NOMO-1 treated with dmso at 0.1 percent for 144 hours (cell line): Measurements from ENCODE around the gene ACACA.

Experiments
- DNase-seq: peaks from one replicate; lab custom pipeline; 2025; ENCODE audit not compliant: unreplicated experiment; lab: John Stamatoyannopoulos, UW

The ACACA gene

DNA sequence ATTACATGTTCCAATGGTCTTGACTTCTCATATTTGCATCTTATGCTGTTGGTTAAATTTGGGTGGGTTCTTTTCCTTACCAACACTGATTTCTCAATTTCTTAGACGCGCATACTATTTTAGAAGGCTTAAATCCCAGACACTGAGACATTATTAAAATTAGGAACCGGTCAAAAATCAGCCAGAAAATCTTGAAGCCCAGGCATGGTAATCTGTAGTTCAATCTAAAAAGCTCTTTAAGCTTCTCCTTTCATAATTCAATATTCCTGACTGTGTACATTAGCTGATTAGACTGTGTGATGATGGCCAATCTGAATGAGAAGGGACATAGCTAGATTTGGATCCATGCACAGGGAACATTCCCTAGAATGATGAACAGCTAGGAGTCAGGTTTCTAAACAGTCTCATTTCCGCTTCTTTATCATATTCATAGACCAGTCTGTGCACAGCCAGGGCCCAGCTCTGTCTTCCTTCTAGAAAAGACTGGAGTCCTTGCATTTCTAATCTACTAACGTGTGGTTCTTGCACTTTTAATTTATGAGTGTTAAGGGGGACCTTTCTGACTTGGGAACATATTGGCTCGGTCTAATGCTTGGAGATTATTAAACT is 268.6 kb downstream of the ACACA start:
- DNase-seq: no peak

DNA sequence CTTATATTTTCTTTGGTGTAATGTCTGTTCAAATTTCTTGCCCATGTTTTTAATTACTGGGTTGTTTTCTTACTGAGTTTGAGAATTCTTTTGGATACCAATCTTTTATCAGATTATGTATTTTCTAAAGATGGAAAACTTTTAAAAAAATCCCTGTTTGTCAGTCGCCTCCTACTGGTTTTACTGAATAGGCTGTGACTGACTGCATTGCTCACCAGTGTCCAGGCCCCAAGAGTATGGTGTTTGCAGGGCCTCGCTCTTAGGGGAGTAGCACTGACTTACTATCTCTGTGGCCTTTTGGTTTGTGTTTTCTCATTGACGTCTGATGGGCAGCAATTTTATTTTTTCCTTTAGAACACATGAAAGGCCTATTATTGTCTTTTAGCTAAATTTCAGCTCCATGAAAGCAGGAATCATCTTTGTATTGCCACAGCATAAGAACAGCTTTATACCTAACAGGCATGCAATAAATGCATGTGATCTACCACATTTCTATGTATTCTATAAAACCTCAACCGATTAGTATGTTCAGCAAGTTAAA is 269.5 kb downstream of the ACACA start:
- DNase-seq: no peak

DNA sequence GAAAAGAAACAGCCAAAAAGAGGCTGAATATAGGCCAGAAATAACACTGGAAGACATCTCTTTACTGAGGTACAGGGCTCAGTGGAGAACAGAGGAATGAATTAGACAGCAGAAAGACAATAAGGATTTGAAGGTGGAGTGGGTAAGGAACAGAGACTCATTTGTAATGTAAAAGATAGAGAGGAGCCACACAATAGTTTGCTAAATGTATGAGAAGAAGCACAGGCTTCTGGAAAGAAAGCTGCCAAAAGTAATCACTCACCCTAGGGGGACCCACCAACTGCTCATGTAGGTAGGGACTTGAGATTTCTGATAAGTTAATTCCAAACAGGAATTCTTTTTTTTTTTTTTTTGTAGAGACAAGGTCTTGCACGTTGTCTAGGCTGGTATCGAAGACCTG is 271.1 kb downstream of the ACACA start:
- no peak for DNase-seq

DNA sequence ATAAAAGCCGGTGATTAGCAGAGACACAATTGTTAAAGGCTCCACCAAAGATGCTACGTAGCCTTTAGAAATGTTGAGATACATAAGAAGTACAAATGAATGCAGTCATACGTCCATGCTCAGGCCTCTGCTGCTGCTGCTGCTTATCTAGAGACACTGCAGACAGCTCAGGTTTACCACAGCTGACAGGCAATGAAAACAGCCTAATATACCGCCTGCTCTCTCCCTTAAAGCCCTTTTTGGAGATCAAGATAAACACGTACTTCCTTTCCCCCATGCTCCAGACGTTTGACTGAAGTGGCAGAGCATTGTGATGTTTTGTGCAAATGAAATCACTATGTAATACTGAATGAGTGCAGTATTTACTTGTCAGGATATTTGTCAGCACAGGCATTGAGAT is 272.6 kb downstream of the ACACA start:
- no peak for DNase-seq

DNA sequence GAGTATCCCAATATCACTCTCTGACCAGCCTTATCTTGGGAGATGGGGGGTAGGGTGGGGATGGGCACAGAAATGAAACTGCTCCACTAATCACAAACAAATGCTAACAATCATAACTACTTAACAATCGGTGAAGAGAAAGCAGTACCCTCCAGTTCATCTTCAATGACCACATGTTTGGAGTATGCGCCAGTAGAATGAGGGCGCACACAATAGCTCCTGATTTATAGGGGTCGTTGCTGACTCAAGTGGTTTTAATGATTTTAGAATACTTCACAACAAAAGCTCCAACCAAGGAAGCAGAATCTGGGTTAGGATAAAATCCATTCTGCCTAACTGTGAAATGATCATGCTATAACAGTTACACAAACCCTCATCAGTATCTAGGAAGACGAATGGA is 273.5 kb downstream of the ACACA start:
- no peak for DNase-seq

DNA sequence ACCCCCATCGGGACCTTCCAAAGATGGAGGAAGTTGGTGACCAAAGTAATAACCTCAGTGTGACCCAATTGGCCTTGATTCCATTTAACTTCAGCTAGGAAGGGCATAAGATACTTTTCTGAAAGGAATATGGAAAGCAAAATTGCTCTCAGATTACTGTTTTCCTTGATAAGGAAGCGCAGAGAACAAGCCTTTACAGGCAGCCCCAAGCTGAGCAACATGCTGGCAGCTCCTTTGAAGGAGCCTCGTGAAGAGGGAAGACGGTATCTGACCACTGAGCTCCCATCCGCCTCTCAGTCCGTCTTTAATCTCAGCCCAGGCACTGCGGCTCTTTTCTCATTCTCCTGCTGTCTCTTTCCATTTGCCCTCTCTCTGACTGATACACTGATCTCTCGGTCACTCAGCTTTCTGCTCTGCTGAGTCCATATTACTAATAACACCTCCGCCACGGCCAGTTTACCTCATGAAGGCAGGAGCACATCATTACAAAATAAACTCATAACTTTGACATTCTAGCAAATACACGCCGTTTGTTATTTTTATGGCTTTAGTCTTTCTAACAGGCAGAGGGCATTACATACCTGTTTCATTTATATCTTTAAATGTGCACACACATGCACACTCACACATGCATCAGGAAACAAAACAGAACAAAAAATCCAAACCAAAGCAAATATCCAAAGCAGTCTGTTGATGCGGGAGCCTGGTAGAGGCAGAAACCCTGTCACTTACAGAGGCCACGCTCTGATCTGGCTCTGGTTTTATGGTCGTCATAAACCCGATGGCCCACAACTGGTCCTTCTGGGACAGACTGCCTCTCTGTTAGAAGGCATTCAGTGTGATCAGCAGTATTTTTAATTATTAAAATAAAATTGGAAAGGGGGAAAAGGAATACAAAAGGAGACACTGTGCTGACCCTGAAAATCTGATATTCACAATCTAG is 274.7 kb downstream of the ACACA start:
- no peak for DNase-seq

DNA sequence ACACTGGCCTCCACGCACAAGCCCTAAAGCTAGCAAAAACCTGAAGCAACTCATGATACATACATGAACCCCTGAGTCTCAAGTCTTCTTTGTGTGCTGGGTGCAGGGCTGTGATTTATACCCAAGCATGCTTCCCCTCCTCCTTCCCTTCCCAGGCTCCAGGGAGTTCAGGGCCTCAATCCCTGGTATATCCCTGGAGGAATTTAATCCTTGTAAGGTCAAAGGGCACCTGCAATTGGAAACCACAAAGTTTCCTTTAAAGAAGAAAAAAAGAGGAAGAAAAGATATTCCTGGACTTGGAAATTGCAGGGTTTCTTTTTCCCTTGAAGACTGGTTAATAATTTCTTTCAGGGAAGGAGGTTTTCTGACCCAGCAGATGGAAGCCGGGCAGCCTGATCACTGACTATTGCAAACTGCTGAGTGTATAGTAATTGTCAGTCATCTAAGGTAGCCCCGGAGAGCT is 275.6 kb downstream of the ACACA start:
- DNase-seq: no peak

DNA sequence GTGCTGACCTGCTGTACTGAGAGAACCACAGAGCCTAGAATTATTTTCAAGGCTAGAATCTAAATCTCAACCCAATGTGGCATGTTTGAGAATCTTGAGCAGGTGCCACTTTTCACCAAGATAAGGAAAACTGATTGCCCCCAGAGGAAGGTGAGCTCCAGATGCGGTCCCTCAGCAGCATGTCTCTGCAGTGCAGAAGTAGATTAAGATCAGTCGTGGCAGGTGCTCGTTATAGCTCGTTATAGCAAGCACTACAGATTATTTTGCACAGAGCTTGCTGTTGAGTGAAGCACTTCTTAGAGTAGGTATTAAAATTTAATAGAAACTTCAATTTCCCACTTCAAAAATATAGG is 281.8 kb downstream of the ACACA start:
- DNase-seq: no peak

DNA sequence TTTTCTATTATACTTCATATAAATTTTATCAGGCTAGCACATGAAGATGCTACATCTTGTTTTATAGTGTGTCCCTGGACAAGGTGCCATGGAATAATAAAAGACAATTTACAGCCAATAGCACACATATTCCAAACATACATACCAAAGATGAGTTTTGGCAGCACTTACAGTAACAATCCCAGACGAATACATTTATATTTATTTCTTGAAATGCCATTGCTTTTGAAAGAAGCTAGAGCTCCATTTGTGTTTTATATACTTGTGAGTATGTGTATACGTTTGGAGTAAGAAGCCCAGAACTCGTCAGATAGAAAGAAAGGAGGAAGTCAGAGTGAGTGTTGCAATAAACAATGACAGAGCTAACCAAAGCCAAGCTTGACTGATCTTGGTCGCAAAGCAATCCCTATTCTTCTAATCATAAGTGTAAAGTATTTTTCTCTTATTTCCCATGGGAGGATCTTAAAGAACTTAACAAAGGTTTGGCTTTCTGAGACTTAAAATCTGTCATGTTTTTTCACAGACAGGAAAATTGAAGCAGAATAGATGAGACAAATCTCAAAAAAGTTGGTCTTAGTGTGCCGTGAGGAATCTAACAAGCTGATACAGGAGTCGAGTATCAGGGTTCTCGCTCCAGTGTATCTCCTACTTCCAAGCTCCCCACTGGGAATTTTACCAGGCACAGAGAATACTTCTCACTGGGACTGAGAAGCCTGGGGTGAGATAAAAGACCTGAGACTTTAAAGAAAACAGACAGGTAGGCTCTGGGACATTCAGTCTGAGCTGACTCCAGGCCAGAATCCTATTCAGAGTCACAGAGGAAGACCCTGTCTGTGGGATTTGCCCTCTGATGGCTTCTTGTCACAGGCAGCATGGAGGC is 282.5 kb downstream of the ACACA start:
- DNase-seq: peak; percentile 44

DNA sequence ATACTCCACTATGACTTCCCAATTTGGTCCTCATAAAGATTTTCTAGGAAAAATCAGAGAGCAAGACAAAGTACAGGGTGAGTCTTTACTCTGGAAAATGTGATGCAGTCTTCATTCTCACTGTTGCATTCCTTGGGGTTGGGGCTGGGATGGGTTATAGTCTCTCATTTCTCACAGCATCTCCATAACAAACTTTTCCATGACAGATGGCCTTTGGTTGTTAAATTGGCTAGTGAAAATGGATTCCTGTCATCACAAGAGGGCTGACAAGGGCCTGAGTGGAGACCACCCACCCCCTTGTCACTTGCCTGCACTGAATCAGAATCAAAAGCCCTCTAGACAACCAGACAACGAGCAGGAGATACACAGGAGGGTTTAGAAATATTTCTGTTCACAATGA is 283.2 kb downstream of the ACACA start:
- no peak for DNase-seq

DNA sequence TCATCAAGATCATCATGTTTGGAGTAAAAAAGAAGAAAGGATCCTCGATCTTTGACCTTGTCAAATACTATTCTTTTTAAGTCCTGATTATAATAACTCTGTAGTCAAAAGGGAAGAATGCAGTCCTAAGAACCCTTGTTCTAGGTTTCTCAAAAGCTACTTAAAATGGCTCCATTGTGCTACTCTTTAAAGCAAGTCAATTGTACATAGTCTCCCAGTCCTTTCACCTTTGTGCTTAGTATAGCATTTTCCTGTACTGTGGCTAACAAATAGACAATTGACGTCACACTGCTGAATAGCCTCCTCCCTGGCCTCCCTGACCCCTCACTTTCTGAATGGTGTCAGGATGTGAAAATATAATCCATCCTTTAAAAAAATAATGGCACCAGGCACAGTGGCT is 285.0 kb downstream of the ACACA start:
- DNase-seq: no peak

DNA sequence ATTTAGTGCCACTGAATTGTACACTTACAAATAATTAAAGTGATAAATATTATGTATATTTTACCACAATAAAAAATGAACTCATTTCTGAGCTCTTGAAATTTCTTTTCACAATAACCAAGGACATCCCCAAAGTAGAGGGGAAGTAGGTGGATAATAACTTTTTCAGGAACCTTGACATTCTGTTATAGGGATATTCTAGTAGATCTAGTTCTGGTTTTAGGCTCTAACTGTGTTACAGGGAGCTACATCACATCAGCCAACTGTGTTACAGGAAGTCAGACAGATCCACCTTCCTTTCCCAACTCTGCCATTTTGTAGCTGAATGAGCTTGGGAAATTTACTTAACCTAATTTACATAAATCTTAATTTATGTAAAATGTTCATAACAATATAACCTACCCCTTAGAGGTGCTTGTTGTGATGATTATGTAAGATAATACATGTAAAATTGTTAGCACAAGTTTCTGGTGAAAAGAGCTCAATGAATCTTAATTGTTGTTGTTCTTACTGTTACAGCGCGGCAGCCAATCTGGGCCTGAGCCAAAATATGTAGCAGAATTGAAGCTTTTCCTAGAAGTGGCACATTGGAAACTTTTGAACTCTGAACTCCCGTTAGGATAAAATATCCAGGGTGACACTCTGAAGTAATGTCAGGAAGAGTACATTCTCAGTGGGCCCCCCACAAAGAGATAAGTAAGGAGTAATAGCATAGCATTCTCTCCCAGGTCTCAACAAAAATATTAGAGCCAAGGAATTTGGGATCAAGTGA is 288.1 kb downstream of the ACACA start:
- DNase-seq: no peak

DNA sequence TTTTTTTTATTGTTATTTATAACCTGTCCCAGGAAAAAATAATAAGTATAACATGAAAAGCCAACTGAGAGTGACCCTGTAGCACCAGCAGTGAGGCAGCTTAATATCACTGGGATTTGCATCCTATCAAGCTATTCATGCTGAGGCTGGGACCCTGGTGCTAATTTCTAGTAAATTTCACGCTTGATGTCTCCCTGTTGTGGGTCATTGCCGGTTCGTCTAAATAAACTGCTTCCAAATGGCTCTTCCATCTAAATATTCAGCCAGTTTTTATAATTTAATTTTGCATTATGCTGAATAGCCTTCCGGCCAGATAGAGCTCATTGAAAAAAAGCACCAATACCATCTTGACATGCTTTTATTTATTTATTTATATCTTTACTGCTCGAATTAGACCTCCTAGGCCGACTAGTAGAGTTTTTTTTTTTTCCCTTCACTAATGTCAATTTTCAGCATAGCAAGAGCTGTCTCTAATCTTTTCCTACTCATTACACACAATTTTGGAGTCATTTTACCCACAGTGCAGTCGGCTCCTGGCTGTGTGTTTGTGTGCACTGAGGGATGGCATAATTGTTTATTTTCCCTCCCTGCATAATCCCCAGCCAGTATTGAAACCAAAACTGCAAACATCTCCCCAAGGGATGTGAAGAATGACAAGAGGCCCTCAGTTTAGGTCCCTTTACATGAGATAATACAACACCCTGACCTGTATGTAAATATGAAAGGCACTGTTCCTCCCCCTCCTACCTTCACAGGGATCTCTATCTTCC is 289.1 kb downstream of the ACACA start:
- DNase-seq: no peak

DNA sequence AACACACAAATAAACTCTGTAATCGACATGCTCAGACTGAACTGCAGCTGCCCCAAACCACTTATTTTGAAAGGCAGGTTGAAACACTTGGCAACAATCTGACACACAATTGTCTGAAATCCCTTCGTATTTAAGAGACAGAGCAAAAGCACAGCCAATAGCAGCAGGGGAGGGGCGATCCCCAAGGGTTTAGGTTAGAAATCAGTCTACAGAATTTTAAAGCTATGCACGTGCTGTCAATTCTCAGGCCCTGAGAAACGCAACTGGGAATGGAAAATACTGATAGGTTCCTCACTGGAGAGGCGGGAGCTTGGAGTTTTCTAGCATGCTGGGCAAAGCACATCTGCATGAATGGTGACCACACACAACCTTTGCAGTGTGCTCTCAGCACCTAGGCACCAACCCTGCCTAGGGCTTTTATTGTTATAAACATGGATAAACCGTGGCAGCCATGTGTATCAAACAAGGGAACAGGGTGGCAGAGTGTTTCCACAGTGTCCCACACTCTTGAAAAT is 289.9 kb downstream of the ACACA start:
- no peak for DNase-seq

DNA sequence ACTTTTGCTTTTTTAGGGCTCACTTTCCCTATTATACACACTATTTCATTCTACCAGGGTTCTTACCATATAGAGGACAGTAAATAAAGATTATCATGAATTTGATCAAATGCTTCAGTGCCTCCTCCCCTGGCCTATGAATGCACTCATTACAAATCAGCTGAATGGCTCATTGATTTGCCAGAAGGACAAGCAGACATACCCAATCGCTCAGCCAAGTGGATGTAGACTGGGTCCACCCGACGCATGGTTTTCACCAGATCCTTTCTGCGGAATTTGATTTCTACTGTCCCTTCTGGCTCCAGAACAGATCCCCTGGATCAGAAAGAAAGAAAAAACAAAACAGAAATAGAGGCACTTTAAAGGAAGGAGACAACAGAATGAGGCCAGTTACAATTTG is 295.3 kb downstream of the ACACA start:
- DNase-seq: no peak

DNA sequence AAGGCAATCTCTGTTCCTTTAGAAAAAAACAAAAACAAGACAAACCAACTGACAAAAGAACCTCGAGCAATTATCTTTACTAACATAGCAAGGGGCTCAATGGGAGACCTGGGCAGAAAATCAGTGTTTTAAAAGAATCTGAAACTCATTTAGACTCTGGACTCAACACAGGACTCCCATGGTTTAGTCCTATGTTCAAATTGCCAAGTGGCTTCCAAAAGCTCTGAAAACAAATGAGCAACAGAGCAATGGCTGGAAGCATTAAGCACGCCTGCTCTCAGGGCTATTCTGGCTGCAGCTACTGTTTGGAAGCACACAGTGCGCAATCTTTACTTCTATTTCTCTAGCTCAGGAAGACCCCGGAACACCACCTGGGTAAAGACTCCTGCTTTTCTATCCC is 295.9 kb downstream of the ACACA start:
- no peak for DNase-seq

DNA sequence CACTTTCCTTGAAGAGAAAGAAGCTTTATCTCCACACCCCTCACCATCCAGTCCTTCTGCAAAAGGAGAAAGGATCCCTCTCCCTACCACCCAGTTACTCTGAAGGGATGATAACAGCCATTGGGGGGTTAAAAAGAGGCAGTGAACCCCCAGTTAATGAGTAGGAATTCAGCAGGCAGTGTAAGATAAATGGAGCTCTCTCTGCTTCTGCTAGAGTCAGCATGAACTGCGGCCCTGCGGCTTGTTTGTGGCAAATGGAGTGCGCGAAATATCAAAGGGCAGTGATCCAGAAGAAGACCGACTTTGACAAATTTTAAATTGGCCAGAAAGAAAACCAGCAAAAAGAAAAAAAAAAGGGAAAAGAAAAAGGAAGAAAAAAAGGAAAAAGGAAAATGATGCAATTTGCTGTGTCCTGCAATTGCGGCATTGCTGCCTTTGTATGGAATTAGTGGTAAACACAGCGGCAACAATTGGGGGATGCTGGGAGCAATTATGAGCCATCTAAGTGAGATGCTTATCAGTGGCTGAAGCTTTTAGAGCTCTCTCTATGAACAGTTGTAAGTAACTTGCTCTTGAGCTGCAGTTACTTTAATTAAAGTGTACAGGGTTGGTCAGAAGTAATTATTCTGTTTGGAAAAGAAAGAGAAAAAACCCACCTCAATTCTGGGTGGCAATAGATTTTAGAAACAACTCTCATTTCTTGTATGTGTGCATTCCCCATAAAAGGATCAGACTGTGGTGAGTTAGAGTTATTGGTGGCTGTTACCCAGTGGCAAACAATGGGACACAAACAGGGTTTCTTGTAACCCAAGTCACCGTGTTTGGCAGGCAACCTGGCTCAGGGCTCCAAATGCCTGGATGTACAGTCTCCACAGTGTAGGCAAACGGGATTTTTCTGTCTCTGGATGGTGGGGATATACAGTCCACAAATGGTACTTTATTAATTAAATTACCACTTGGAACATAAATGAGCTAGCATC is 296.6 kb downstream of the ACACA start:
- no peak for DNase-seq

DNA sequence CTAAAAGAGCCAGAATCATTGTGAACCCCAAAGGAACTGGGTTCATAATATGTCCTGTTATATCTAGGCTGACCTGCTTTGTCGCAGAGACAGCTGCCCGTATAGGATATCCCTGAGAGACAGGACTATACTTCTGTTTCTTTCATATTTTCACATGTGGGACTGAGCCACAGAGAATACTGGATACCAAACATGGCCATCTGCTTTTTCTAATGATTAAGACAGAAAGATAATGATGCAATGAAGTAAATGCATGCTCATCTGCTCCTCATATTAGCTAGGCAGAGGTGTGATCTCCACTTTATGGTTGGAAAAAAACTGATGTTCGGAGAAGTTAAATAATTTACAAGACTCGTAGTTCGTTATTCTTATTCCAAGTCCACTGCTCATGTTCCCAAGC is 297.5 kb downstream of the ACACA start:
- no peak for DNase-seq
